Activated naive CD4-positive, alpha-beta T cell treated with anti-CD3 and anti-CD28 coated beads, Interleukin-2, amount 50 U/mL, for 72 hours (primary cell): Measurements from ENCODE around the gene SPSB1. TPM values are rescaled to one million over a fixed set of nuclear protein-coding genes. Genes with fewer than 3 reads are reported as not detected.

Source experiments
- ATAC-seq, 2 donors: fragments of 150-1000 bp; cut with Tn5 transposase; 2 replicates each; pipeline ENCODE4 v1.10.0; 2021; ENCODE audit warnings: mild to moderate bottlenecking in 2 of 2, moderate library complexity in 2 of 2
- DNase-seq, 2 donors: peaks; one replicate each; pipeline ENCODE4 v3.0.0; 2021 to 2022; ENCODE audit warnings: low spot score in 2 of 2
- H3K27ac Mint-ChIP-seq, 2 donors: one replicate each; pipeline ENCODE4 v1.8.0; 2022; ENCODE audit warnings: mild to moderate bottlenecking in 2 of 2, mixed read lengths in 2 of 2
- H3K36me3 Mint-ChIP-seq, 2 donors: one replicate each; pipeline ENCODE4 v1.8.0; 2022; ENCODE audit warnings: mixed read lengths in 2 of 2
- H3K9me3 Mint-ChIP-seq, 2 donors: one replicate each; pipeline ENCODE4 v1.8.0; 2022; ENCODE audit warnings: mixed read lengths in 2 of 2
- total RNA-seq, 2 donors: library from RNA; stranded (reverse); gene quantifications; one replicate each; pipeline ENCODE4 v1.2.3, GENCODE V29; 2022

SPSB1 gene
- total RNA-seq, 2 donors from 2014 or later: 3.8 to 12.6 TPM

DNA sequence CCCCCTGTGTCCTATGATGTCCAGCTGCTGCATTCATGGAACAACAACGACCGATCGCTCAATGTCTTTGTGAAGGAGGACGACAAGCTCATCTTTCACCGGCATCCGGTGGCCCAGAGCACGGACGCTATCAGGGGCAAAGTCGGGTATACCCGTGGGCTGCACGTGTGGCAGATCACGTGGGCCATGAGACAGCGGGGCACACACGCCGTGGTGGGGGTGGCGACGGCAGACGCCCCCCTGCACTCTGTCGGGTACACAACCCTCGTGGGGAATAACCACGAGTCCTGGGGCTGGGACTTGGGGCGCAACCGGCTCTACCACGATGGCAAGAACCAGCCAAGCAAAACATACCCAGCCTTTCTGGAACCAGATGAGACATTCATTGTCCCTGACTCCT lies 63.3 kb downstream of the SPSB1 start:
- no peaks in the 10 kb centered on the region for H3K36me3 Mint-ChIP-seq
- no peak for ATAC-seq
- H3K27ac Mint-ChIP-seq: no peak overlapping the region
- peaks cover 0 to 5% of the 10 kb centered on the region in 2 donors for H3K9me3 Mint-ChIP-seq
- no peak for DNase-seq

DNA sequence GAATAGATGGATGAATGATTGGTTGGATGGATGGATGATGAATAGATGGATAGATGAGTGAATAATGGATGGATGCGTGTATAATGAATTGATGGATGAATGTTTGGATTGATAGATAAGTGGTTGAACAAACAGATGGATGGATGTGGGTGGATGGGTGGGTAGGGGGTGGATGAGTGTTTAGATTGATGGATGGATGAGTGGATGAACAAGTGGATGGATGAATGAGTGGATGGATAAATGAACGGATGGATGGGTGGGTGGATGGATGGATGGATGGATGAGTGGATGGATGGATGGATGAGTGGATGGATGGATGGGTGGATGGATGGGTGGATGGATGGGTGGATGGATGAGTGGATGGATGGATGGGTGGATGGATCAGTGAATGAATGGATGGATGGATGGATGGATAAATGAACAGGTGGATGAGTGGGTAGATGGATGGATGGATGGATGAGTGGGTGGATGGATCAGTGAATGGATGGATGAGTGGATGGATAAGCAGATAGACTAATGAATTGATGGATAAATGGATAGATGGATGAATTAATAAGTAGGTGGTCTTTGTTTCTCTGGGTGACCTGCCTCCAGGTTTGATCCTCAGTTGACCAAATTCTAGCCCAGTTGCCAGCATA lies 64.3 kb downstream of the SPSB1 start:
- Mint-ChIP-seq H3K36me3 (no peaks in the 10 kb centered on the region), H3K9me3 (peaks cover 0 to 5% of the 10 kb centered on the region in 2 donors), H3K27ac (no peak overlapping the region)
- DNase-seq (no peak), ATAC-seq (no peak)

DNA sequence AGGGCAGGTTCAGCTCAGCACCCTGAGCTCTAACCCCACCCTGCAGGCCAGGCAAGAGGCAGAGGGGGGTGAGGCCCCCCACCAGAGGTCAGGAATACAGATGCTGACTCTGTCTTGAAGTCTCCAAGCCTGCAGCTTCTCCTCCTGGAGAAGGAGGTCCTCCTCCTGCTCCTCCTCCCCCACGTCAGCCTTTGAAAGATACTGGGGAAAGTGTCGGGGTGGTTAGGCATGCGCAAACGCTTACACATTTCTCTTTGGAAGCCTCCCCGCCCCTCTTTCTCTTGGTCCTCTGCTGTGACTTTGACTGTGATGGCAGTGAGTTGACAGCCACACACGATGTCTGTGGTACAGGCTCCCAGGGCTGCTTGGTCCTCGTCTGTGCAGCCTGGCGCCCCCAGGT lies 65.3 kb downstream of the SPSB1 start:
- no peak for ATAC-seq
- peaks cover 0 to 5% of the 10 kb centered on the region in 2 donors for H3K9me3 Mint-ChIP-seq
- H3K36me3 Mint-ChIP-seq: no peaks in the 10 kb centered on the region
- no peak overlapping the region for H3K27ac Mint-ChIP-seq
- no peak for DNase-seq

DNA sequence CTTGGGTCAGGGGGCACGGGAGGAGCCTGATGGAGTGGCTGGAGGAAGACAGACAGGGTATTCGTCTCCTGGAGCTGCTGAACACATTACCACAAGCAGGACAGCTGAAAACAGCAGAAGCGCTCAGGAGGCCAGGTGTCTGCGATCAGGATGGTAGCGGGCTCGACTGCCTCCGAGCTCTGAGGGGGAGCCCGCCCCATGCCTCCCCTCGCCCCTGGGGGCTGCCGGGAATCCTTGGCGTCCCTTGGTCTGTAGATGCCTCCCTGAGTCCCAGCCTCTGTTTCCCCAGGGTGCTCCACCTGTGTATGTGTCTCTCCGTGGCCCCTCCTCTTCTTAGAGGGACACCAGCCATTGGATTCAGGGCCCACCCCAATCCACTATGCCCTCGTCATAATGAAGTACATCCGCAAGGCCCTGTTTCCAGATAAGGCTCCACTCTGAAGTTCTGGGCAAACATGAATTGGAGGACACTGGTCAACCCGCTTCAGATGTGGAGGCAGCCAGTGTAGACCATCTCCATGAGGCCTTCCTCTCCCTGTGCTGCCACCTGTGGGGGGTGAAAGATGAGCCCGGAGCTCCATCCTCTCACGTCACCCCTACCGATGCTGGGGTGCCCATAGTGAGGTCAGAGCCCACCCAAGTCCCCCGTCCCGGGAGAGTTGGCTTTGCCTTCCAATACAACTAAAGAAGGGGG lies 67.8 kb downstream of the SPSB1 start:
- Mint-ChIP-seq H3K9me3 (peaks cover 0 to 5% of the 10 kb centered on the region in 2 donors), H3K27ac (no peak overlapping the region), H3K36me3 (no peaks in the 10 kb centered on the region)
- ATAC-seq (no peak), DNase-seq (no peak)

DNA sequence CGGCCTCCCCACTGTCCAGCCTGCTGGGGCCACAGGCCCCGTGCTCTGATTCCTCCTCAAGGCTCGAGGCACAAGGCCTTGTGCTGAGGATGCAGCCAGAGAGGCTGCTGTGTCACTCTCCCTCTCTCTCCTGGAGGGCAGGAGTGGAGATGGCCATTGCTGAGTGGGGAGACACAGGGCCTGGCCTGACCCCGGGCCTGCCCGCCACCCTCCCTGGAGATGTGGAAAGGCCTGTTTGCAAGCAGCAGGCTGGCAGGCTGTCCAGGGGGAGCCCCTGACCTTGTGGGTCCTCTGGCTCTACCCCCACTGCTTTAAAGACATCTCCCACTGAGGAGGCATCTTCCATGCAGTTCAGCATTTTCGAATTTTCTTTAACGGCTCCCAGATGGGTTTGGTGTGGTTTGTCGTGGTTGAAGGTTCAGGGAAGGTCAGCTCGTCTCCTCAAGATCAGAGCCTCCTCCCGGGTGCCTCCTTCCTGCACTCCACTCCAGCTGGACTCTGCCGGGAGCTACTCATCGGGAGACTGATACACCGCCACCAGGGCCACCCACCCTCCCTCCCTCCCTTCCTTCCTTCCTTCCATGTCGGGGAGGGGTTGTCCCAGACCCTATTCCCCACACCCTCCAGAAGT lies 69.1 kb downstream of the SPSB1 start:
- ATAC-seq: no peak
- no peak for DNase-seq
- H3K36me3 Mint-ChIP-seq: no peaks in the 10 kb centered on the region
- no peak overlapping the region for H3K27ac Mint-ChIP-seq
- H3K9me3 Mint-ChIP-seq: peaks cover 0 to 2% of the 10 kb centered on the region in 2 donors

DNA sequence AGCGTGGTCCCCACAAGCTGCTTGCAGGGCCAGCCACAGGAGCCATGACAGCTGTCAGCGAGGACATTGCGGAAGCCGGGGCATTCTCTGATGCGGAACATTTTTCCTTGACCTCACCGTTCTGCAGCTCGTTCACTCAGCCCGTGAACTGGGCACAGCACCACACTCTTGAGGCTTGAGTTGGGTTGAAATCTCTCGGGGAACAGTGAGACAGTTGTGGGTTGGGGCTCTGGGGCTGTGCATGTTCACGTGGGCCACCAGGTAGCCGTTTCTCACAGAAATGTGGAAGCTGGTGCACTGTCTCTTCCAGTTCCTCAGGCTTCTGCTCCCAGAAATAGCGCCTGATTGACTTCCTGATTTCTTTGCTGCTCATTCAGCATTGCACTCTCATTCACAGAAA lies 69.8 kb downstream of the SPSB1 start:
- Mint-ChIP-seq H3K9me3 (no peaks in the 10 kb centered on the region), H3K27ac (no peak overlapping the region), H3K36me3 (no peaks in the 10 kb centered on the region)
- ATAC-seq (no peak), DNase-seq (no peak)

DNA sequence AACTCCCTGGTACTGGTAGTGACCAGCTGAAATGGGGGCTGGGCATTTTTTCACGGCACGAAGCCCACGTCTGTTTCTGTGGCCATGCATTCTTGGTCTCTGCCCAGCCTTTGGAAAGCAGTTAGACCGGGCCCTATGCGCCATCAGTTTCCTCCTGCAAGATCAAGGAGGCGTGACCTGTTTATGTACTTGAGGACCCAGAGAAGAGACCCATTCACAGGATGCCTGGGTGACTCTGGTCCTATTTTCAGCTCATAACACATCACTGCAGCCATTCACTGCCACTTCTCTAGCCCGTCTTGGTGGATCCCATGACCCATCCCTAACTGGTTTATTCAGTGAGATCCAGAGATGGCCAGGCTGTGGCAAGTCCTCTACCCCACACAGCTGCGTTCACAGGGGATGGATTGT lies 70.4 kb downstream of the SPSB1 start:
- ATAC-seq (no peak), DNase-seq (no peak)
- Mint-ChIP-seq H3K36me3 (no peaks in the 10 kb centered on the region), H3K9me3 (no peaks in the 10 kb centered on the region), H3K27ac (no peak overlapping the region)

DNA sequence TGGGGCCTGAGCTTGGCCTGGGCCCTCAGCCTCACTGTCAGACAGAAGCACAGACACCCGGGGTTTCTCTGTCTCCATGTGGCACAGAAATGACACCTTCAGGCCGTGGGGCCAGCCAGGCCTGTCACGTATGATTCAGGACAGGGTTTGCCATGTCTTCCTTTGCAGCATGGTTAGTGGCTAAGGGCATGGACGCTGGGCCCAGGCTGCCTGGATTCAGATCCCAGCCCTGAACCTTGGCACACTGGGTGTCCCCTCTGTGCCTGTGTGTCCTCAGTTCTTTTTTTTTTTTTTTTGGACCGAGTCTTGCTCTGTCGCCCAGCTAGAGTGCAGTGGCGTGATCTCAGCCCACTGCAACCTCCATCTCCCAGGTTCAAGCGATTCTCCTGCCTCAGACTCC lies 73.6 kb downstream of the SPSB1 start:
- ATAC-seq (no peak), DNase-seq (no peak)
- Mint-ChIP-seq H3K9me3 (no peaks in the 10 kb centered on the region), H3K27ac (no peak overlapping the region), H3K36me3 (no peaks in the 10 kb centered on the region)

DNA sequence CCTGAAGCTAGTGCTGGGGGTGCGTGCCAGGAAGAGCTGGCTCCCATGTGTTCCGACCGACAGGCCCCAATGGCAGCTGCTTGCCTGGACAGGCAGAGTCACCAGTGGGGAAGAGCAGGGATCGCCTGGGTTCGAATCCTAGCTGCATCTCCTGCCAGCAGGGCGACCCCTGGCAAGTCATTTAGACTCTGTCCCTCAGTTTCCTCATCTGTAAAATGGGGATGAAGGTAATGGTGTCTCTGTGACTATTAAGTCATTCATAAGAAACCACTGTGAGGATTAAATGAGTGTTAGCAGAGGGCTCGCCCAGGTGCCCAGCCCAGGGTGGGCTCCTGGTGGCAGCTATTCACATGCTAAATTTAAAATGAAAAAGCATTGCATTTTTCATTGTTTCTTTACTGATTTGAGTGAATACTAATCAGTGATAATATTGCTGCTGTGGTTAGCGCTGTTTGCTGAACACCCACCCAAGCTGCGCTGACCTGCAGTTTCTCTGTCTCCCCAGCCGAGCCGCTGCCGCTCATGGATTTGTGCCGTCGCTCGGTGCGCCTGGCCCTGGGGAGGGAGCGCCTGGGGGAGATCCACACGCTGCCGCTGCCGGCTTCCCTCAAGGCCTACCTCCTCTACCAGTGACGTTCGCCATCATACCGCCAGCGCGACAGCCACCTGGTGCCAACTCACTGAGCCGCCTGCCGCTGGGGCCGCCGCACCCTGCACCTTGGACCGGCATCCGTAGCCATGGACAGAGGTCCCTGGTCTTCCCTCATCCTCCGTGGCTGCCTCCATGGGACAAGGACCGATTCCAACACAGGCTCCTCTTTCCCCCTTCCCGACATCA lies 74.5 kb downstream of the SPSB1 start:
- DNase-seq (no peak), ATAC-seq (no peak)
- Mint-ChIP-seq H3K36me3 (no peaks in the 10 kb centered on the region), H3K9me3 (no peaks in the 10 kb centered on the region), H3K27ac (peak overlapping the region in 1 of 2 donors; percentile 44)

DNA sequence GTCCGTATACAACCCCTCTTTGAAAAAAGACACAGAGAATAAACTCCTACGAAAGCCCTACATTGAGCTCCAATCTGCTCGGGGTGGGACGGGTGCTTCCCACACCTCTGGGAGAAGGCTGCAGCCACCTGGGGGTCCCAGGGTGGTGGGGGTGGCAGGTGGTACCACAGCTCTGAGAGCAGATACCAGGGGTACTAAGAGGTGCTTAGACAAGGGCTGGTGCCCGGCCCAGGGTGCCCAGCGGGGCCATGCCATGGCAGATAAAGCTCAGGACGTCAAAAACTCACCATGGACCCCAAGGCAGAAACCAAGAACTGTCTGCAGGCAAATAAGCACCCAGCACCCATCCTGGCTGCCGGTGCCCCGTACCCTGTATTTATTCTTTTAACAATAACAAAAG lies 75.1 kb downstream of the SPSB1 start:
- Mint-ChIP-seq H3K36me3 (no peaks in the 10 kb centered on the region), H3K9me3 (no peaks in the 10 kb centered on the region), H3K27ac (peak overlapping the region in 1 of 2 donors; percentile 44)
- no peak for DNase-seq
- ATAC-seq: no peak

DNA sequence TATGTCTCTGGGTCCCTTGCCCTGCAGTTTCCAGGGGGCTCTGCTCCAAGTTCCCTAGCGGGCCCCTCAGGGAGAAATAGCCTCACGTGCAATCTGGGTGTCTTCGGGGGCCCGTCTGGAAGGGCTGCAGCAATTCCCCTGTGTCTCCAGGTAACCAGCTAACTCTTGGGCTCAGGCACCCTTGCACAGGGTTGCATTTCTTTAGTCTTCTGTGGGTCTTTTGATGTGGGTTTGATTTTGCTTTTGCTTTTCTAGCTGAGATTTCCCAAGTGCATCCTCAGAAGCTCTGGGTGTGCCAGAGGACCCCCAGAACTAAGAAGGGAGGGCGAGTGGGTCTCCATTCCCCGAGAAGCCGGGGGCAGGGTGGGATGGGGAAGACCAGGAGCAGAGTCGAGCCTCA lies 75.7 kb downstream of the SPSB1 start:
- DNase-seq (no peak), ATAC-seq (no peak)
- Mint-ChIP-seq H3K36me3 (no peaks in the 10 kb centered on the region), H3K27ac (no peak overlapping the region), H3K9me3 (no peaks in the 10 kb centered on the region)

DNA sequence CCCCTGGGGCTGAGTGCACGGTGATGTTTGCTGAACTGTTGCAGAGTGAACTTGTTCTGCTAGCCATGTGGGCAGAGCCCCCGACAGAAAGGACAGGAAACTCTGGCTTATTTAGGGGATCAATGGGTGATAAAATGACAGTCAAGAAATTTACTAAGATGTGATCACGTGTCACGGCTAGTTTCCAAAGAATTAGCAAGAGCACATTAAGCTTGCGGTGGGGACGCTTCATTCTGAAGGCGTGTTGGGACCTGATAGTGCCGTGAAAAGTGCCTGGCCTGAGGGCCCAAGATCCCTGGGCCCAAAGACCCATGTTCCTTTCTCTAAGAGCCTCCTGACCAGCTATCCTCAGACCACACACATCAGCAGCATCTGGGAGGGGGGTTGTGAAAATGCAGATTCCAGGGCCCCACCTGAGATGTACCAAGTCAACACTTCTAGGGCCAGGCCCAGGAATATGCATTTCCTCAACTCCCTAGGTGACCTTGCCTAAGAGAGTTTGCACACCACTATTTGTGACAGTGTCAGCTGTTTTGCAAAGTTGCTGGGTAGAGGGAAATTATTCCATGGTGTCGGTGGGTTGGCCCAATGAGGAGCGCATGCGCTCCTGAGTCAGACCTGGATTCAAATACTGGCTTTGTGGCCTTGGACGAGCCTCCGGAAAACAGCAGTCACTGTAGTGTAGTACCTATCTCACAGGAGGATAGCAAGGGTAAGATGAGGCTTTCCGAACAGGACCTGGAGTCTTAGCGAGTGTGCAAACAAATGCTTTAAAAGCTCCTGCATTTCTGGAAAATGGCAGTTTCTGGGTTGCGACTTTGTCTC lies 77.5 kb downstream of the SPSB1 start:
- Mint-ChIP-seq H3K36me3 (no peaks in the 10 kb centered on the region), H3K27ac (no peak overlapping the region), H3K9me3 (no peaks in the 10 kb centered on the region)
- no peak for ATAC-seq
- no peak for DNase-seq

DNA sequence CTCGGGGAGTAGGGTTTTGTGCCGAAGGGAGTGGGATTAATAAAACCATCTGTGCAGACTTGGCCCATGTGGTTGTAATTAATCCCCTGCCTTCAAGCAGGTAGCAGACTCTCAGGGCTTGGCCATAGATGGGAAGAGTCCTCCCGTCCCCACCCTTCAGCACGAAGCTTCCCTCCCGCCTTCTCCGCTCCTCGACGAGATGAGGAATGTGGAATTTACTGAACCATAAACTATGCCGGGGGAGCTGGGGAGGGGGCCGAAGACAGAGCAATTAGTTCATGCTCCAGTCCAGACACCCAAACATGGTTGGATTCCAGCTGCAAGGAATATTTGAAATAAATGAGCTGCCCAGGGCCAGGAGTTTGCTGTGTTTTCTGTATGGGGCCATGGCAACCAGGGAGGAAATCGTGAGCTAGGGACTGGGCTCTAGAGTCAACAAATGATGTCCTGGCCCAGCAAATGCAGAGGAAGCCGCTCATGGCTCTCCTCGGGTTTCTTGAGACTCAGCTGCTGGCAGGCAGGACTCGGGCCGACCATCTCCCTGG lies 78.8 kb downstream of the SPSB1 start:
- H3K36me3 Mint-ChIP-seq: no peaks in the 10 kb centered on the region
- DNase-seq: no peak
- H3K27ac Mint-ChIP-seq: no peak overlapping the region
- no peaks in the 10 kb centered on the region for H3K9me3 Mint-ChIP-seq
- ATAC-seq: no peak

DNA sequence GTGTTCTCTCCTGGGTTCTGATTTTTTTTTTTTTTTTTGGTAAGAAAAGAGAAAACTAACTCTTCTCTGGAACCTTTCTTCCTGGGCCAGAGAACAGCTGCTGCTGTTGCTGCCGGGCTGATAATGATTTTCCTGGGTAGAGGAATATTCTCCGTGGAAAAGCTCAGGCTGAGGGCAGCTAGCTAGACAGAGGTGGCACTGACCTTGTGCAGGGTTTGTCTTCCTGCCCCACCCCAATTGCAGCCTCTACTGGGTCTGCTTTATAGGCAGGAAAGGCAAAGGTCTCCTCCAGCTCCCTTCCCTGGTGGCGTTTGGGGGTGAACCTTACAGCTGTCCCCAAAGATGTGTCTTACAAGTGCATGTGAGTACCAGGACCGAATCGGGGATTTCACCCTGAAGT lies 79.3 kb downstream of the SPSB1 start:
- no peak for ATAC-seq
- Mint-ChIP-seq H3K9me3 (no peaks in the 10 kb centered on the region), H3K36me3 (no peaks in the 10 kb centered on the region), H3K27ac (no peak overlapping the region)
- no peak for DNase-seq

DNA sequence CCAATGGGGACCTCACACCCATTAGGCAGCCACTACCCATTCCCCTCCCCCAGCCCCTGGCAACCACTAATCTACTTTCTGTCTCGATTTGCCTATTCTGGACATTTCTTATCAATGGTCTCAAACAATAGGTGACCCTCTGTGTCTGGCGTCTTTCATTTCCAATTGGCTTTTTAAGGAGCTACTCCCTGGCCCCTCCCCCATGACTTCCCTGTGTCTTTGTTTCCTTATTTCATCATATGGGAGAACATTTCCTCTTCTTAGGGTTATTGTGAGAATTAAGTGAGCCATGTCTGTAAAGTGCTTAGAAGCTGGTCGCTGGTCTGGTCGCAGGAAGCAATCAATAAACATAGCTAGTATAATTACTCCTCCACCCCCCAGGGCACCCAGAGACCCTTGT lies 80.9 kb downstream of the SPSB1 start:
- DNase-seq (no peak), ATAC-seq (no peak)
- Mint-ChIP-seq H3K36me3 (no peaks in the 10 kb centered on the region), H3K27ac (no peak overlapping the region), H3K9me3 (no peaks in the 10 kb centered on the region)

DNA sequence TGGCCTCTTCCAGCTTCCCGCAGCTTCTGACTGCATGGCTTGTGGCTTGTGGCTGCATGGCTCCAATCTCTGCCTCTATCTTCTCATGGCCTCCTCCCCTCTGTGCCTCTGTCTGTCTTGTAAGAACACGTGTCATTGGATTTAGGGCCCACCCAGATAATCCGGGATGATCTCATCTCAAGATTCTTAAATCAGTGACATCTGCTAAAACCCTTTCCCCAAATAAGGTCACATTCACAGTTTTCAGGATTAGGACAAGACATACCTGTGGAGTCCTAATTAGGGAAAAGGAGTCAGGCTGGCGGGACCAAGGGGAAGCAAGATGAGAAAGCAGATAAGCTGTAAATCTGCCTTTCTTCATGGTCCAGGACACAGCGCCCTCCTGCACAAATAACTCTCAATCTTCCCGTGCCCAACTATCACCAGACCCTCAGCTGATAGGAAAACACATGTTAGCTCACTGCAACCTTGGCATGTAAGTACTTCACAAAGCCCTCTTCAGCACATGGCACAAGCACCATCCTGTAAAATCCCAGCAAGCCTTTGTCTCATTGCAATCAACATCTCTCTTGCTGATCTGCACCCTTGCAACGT lies 82.2 kb downstream of the SPSB1 start:
- H3K27ac Mint-ChIP-seq: no peak overlapping the region

More for the DNA sequence above, 82.2 kb downstream of the SPSB1 start:
- no peaks in the 10 kb centered on the region for H3K9me3 Mint-ChIP-seq
- no peak for ATAC-seq
- no peaks in the 10 kb centered on the region for H3K36me3 Mint-ChIP-seq
- DNase-seq: no peak
